GM13977 (cell line): Measurements from ENCODE around the gene WDR64.
A peak's percentile ranks its signal among the peaks of the same experiment; 100 is the strongest.

Experiments used
- DNase-seq: peaks from one replicate; pipeline ENCODE4 v3.0.0; 2012; ENCODE audit warnings: low spot score
- in situ Hi-C: fragments of 300-500 bp; cut with MboI; formaldehyde crosslinking; loops from one replicate; pipeline ENCODE4 v1.12.0; 2022; ENCODE audit warnings: low sequenced_read_pairs, low pct_unique_long_range_greater_than_20kb, mixed read lengths, inconsistent platforms; ENCODE audit not compliant: unreplicated experiment
- TF ChIP-seq, protein P1 (sequence below): IDR thresholded peaks from 2 replicates; pipeline ENCODE4 v1.5.1; 2012; ENCODE audit warnings: mild to moderate bottlenecking, control low read depth; ENCODE audit not compliant: insufficient read depth; ENCODE audit errors: extremely low read depth, missing control alignments

Gene WDR64

DNA sequence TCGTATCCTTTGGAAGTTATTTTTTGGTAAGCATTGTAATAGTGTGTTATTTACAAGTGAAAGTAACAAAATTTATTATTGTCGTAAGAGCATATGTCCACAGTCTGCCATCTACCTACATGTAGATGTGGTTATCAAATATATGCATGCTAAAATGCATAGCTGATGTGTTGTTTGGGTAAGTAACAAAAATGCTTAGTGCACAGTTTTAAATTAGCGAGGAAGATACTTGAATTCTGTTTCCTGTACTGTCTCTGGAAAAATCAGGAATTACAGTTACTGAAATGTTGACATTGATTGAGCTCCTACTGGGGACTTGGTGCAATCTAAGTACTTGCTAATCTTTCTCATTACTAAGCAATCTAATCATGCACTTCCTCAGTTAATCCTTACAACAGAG lies 14.3 kb downstream of the WDR64 start:
- DNase-seq: no peak
- in situ Hi-C loops: no loop called here
- TF ChIP-seq, protein P1, sequence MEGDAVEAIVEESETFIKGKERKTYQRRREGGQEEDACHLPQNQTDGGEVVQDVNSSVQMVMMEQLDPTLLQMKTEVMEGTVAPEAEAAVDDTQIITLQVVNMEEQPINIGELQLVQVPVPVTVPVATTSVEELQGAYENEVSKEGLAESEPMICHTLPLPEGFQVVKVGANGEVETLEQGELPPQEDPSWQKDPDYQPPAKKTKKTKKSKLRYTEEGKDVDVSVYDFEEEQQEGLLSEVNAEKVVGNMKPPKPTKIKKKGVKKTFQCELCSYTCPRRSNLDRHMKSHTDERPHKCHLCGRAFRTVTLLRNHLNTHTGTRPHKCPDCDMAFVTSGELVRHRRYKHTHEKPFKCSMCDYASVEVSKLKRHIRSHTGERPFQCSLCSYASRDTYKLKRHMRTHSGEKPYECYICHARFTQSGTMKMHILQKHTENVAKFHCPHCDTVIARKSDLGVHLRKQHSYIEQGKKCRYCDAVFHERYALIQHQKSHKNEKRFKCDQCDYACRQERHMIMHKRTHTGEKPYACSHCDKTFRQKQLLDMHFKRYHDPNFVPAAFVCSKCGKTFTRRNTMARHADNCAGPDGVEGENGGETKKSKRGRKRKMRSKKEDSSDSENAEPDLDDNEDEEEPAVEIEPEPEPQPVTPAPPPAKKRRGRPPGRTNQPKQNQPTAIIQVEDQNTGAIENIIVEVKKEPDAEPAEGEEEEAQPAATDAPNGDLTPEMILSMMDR: no peak

DNA sequence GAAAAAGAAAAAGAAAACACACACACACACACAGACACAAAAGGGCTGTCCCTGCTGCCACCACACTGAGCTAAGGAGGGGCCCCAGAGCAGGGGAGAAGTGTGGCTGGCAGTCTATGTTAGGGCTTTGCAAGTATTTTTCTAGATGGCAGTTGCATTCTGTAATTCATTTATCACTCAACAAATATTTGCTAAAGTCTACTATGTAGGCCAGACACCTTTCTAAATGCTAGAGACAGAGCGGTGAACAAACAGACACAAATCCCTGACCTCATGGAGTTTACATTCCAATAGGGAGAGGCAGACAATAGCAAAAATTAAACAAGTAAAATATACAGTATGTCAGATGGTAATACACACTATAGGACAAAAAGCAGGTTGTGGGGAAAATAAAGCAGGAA lies 20.2 kb downstream of the WDR64 start:
- TF ChIP-seq, protein P1: no peak
- DNase-seq: no peak
- in situ Hi-C loops: no loop called here

DNA sequence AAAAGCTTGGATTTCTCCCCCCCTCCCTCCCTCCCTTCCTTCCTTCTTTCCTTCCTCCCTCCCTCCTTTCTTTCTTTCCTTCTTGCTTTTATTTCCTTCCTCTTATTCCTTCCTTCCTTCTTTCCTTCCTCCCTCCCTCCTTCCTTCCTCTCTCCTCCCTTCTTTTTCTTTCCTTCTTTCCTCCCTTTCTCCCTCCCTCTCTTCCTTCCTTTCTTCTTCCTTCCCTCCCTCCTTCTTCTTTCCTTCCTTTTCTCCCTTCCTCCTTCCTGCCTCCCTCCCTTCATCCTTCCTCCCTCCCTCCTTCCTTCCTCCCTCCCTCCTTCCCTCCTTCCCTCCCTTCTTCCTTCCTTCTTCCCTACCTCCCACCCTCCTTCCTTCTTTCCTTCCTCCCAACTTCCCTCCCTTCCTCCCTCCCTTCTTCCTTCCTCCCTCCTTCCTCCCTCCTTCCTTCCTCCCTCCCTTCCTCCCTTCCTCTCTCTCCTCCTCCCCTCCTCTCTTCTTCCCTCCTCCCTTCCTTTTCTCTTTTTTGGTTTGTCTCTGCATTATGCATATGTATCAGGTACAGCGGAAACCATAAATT lies 22.8 kb downstream of the WDR64 start:
- in situ Hi-C loops: no loop called here
- no peak for DNase-seq
- TF ChIP-seq, protein P1: no peak

DNA sequence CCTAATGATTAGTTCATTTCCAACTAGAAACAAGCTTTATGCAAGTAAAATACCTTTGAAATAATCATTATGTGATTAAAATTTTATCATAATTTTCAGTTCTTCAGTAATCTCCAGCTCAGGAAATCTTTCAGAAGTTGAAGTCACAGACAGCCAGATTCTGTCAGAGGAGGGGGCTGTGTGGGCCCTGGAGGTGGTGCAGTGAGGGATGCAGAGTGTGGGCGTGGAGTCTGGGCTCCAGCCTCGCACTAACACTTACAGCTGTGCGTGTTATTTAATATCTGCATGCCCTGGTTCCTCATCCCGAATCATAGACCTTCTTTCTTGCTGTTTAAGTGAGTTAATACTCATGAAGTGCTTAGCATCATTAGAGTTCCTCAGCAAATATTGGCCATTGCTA lies 23.9 kb downstream of the WDR64 start:
- no peak for DNase-seq
- in situ Hi-C loops: no loop called here
- TF ChIP-seq, protein P1: no peak

DNA sequence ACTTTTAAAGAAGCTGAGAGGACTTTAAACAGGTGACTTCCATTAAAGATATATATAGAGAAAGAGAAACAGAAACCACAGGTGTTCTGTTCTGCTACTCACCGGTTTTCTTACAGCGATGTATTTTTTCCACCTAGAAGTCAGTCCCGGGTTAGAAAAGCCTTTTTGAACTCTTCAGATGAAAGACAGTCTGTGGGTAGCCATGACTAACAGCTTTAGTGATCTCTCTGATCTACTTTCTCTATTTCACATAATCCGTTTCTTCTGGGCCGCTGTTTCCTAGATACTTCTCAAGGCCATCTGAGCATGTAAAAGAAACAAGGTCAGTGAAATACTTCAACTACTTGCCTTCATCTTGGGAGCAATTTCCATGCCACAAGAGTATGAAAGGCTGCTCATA lies 25.1 kb downstream of the WDR64 start:
- in situ Hi-C loops: no loop called here
- TF ChIP-seq, protein P1: no peak

DNA sequence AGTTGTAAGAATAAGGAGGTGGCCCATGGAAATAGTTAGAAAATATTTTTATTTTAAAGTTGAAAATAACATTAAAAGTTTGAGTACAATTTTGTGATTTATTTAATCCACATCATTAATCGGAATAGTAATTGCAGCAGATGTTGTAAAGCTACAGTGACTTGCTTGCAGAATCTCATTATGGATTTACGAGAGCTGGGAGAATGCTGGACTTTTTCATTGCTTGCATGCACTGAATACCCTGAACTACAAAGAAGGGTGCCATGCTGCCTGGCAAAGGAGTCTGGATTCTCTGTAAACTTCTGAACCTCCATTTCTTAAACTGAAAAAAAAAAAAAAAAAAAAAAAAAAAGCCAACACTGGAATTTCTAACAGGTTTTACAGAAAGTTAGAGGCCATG lies 26.5 kb downstream of the WDR64 start:
- DNase-seq: no peak
- in situ Hi-C loops: no loop called here

More for the DNA sequence above, 25.1 kb downstream of the WDR64 start:
- peak; percentile 59 for DNase-seq

More for the DNA sequence above, 26.5 kb downstream of the WDR64 start:
- TF ChIP-seq, protein P1: no peak
